Measurements from ENCODE around the gene DSE. TPM values are rescaled to one million over a fixed set of nuclear protein-coding genes. Genes with fewer than 3 reads are reported as not detected.

Gene DSE
- total RNA-seq, 1 experiment from 2014 or later, result 9.8 TPM

- CTCF ChIA-PET, result no interaction called here
- H3K27ac ChIP-seq (ENCODE audit: low read length), result no peak overlapping the region
- intact Hi-C loops (cut with micrococcal nuclease), result no loop called here
- TF ChIP-seq, protein P1, sequence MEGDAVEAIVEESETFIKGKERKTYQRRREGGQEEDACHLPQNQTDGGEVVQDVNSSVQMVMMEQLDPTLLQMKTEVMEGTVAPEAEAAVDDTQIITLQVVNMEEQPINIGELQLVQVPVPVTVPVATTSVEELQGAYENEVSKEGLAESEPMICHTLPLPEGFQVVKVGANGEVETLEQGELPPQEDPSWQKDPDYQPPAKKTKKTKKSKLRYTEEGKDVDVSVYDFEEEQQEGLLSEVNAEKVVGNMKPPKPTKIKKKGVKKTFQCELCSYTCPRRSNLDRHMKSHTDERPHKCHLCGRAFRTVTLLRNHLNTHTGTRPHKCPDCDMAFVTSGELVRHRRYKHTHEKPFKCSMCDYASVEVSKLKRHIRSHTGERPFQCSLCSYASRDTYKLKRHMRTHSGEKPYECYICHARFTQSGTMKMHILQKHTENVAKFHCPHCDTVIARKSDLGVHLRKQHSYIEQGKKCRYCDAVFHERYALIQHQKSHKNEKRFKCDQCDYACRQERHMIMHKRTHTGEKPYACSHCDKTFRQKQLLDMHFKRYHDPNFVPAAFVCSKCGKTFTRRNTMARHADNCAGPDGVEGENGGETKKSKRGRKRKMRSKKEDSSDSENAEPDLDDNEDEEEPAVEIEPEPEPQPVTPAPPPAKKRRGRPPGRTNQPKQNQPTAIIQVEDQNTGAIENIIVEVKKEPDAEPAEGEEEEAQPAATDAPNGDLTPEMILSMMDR (conservative IDR thresholded peaks at IDR 0.05; ENCODE audit: low read depth, low read length), result no peak
- TF ChIP-seq EZH2 (IDR thresholded peaks at IDR 0.05; ENCODE audit: low read length, unreplicated experiment) (no peak), EZH2phosphoT487 (IDR thresholded peaks at IDR 0.05; ENCODE audit: borderline replicate concordance, low read length) (no peak)
- no peaks in the 10 kb centered on the region for H3K9me3 ChIP-seq (ENCODE audit: low read length)
- ATAC-seq (no peak), DNase-seq (no peak)
- no peaks in the 10 kb centered on the region for H3K36me3 ChIP-seq (ENCODE audit: low read depth, low read length)
- no peak overlapping the region for H3K4me3 ChIP-seq (ENCODE audit: low read length)
- no peaks in the 10 kb centered on the region for H4K20me1 ChIP-seq (ENCODE audit: low read length)
- H3K9me2 ChIP-seq (replicated peaks; ENCODE audit: low read length), result no peaks in the 10 kb centered on the region
- BruUV-seq (replicated peaks), result no TSS peak
- H3K27me3 ChIP-seq (ENCODE audit: low read length), result no peaks in the 10 kb centered on the region
- no peak overlapping the region for H3K4me2 ChIP-seq (ENCODE audit: low read length)
- no peak overlapping the region for H3K9ac ChIP-seq (ENCODE audit: low read length)
- no peaks in the 10 kb centered on the region for H3K79me2 ChIP-seq (ENCODE audit: low read length)
- H3F3A ChIP-seq (ENCODE audit: low read length, unreplicated experiment), result peaks cover 5% of the 10 kb centered on the region
- peaks cover 22% of the 10 kb centered on the region for H3K4me1 ChIP-seq (ENCODE audit: insufficient read depth, low read length)
- no peak overlapping the region for H2AFZ ChIP-seq (ENCODE audit: low read length)
- POLR2A ChIA-PET (ENCODE audit: unreplicated experiment), result interaction anchor here (0.8 kb wide), 1 partner anchor 173 kb away, joined by 6 read pairs; no protein-coding TSS in a partner anchor
Measured at GRCh38 chr6:116450769-116451740, 80.3 kb downstream of the DSE start.

DNA sequence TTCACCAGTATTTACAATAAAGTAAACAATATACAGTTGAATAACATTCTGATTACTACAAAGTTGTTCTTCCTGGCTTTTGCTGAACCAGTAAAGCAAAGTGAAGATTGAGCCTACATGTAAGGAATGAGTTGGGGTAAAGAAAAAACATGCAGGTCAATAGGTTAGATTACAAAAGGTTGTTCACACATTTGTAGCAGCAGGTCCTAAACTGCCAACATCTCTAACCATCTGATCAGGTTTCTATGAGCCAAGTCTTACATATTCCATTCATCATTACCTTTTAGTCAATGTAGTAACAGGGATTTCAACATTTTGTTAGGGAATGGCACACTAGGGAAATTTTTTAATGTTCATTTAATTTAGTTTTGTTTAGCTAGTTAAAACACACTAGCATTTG lies 81.2 kb downstream of the DSE start:
- DNase-seq, result no peak
- POLR2A ChIA-PET (ENCODE audit: unreplicated experiment), result no interaction called here
- no peak overlapping the region for H2AFZ ChIP-seq (ENCODE audit: low read length)
- no peaks in the 10 kb centered on the region for H3K36me3 ChIP-seq (ENCODE audit: low read depth, low read length)
- intact Hi-C loops (cut with micrococcal nuclease), result no loop called here
- H3K4me3 ChIP-seq (ENCODE audit: low read length), result no peak overlapping the region
- no peak overlapping the region for H3K9ac ChIP-seq (ENCODE audit: low read length)
- no peaks in the 10 kb centered on the region for H3K9me2 ChIP-seq (replicated peaks; ENCODE audit: low read length)
- H3K4me1 ChIP-seq (ENCODE audit: insufficient read depth, low read length), result peaks cover 13% of the 10 kb centered on the region
- no peak overlapping the region for H3K27ac ChIP-seq (ENCODE audit: low read length)
- peaks cover 3% of the 10 kb centered on the region for H3F3A ChIP-seq (ENCODE audit: low read length, unreplicated experiment)
- no peaks in the 10 kb centered on the region for H4K20me1 ChIP-seq (ENCODE audit: low read length)
- no peaks in the 10 kb centered on the region for H3K79me2 ChIP-seq (ENCODE audit: low read length)
- H3K27me3 ChIP-seq (ENCODE audit: low read length), result no peaks in the 10 kb centered on the region
- no peaks in the 10 kb centered on the region for H3K9me3 ChIP-seq (ENCODE audit: low read length)
- no peak for ATAC-seq
- CTCF ChIA-PET, result no interaction called here
- H3K4me2 ChIP-seq (ENCODE audit: low read length), result no peak overlapping the region
- no TSS peak for BruUV-seq (replicated peaks)
- TF ChIP-seq, protein P1 (conservative IDR thresholded peaks at IDR 0.05; ENCODE audit: low read depth, low read length), result no peak
- TF ChIP-seq EZH2 (IDR thresholded peaks at IDR 0.05; ENCODE audit: low read length, unreplicated experiment), result no peak
- TF ChIP-seq EZH2phosphoT487 (IDR thresholded peaks at IDR 0.05; ENCODE audit: borderline replicate concordance, low read length), result no peak

GRCh38 chr6:116452531-116452930 lies 81.8 kb downstream of the DSE start:
- no peak for ATAC-seq
- H2AFZ ChIP-seq (ENCODE audit: low read length), result no peak overlapping the region
- H3K4me3 ChIP-seq (ENCODE audit: low read length), result no peak overlapping the region
- CTCF ChIA-PET, result no interaction called here
- intact Hi-C loops (cut with micrococcal nuclease), result no loop called here
- BruUV-seq (replicated peaks), result no TSS peak
- H4K20me1 ChIP-seq (ENCODE audit: low read length), result no peaks in the 10 kb centered on the region
- H3K36me3 ChIP-seq (ENCODE audit: low read depth, low read length), result no peaks in the 10 kb centered on the region
- no peaks in the 10 kb centered on the region for H3F3A ChIP-seq (ENCODE audit: low read length, unreplicated experiment)
- peaks cover 9% of the 10 kb centered on the region for H3K4me1 ChIP-seq (ENCODE audit: insufficient read depth, low read length)
- H3K27me3 ChIP-seq (ENCODE audit: low read length), result no peaks in the 10 kb centered on the region
- no peak for DNase-seq
- no peak overlapping the region for H3K9ac ChIP-seq (ENCODE audit: low read length)
- no peak overlapping the region for H3K4me2 ChIP-seq (ENCODE audit: low read length)
- H3K79me2 ChIP-seq (ENCODE audit: low read length), result no peaks in the 10 kb centered on the region
- TF ChIP-seq EZH2 (IDR thresholded peaks at IDR 0.05; ENCODE audit: low read length, unreplicated experiment) (no peak), EZH2phosphoT487 (IDR thresholded peaks at IDR 0.05; ENCODE audit: borderline replicate concordance, low read length) (no peak)
- TF ChIP-seq, protein P1 (conservative IDR thresholded peaks at IDR 0.05; ENCODE audit: low read depth, low read length), result no peak
- H3K27ac ChIP-seq (ENCODE audit: low read length), result no peak overlapping the region
- H3K9me3 ChIP-seq (ENCODE audit: low read length), result no peaks in the 10 kb centered on the region
- H3K9me2 ChIP-seq (replicated peaks; ENCODE audit: low read length), result no peaks in the 10 kb centered on the region
- POLR2A ChIA-PET (ENCODE audit: unreplicated experiment), result no interaction called here

Data from PC-3 (cell line).